H1 (cell line): ENCODE results near the gene HTR1D.

Source experiments
- ASH2L ChIP-seq: fragments of 200-600, 300-600 bp; sonication (generic); IDR thresholded peaks from one replicate; pipeline ENCODE4 v1.7.1; 2017; ENCODE audit warnings: low read length
- ATF3 ChIP-seq: IDR thresholded peaks from 2 replicates; pipeline ENCODE4 v1.6.1; 2011; ENCODE audit warnings: low read depth, mild to moderate bottlenecking, low read length; ENCODE audit not compliant: insufficient read depth
- CBX5 ChIP-seq: fragments of 300-800, 300-1000 bp; sonication (generic); IDR thresholded peaks from 2 replicates; pipeline ENCODE4 v1.7.1; 2016; ENCODE audit warnings: antibody characterized with exemption, low read length, low read depth
- CEBPB ChIP-seq: IDR thresholded peaks from 2 replicates; pipeline ENCODE4 v1.6.1; 2012; ENCODE audit warnings: low read depth, low read length
- CTCF ChIP-seq, 3 experiments: IDR thresholded peaks; 1 replicate in 2 of 3; 2 replicates in 1 of 3; pipeline versions ENCODE4 v1.5.1 to v1.6.1; 2011; ENCODE audit warnings: low read length in 3 of 3, mild to moderate bottlenecking in 3 of 3, inconsistent platforms in 2 of 3, low read depth in 1 of 3, moderate library complexity in 1 of 3; ENCODE audit not compliant: insufficient read depth in 1 of 3; ENCODE audit errors: control extremely low read depth in 1 of 3
- EP300 ChIP-seq, 2 experiments: IDR thresholded peaks; 1 replicate in 1 of 2; 2 replicates in 1 of 2; pipeline ENCODE4 v1.6.1; 2011 to 2012; ENCODE audit warnings: low read depth in 2 of 2, low read length in 2 of 2, mild to moderate bottlenecking in 2 of 2, borderline replicate concordance in 1 of 2, inconsistent platforms in 1 of 2, moderate library complexity in 1 of 2
- GABPA ChIP-seq: IDR thresholded peaks from 2 replicates; pipeline ENCODE4 v1.6.1; 2011; ENCODE audit warnings: mild to moderate bottlenecking, low read length, moderate library complexity, borderline replicate concordance; ENCODE audit not compliant: insufficient read depth
- MAX ChIP-seq: IDR thresholded peaks from 2 replicates; pipeline ENCODE4 v1.6.1; 2012; ENCODE audit warnings: inconsistent platforms
- NRF1 ChIP-seq: IDR thresholded peaks from 2 replicates; pipeline ENCODE4 v1.6.1; 2011; ENCODE audit warnings: mild to moderate bottlenecking, low read depth, low read length, improper control_type of control experiment
- POLR2A ChIP-seq, 2 experiments: IDR thresholded peaks; 1 replicate in 1 of 2; 2 replicates in 1 of 2; pipeline ENCODE4 v1.6.1; 2011; ENCODE audit warnings: low read depth in 2 of 2, low read length in 2 of 2, mild to moderate bottlenecking in 2 of 2; ENCODE audit errors: control extremely low read depth in 1 of 2
- POLR2AphosphoS5 ChIP-seq: IDR thresholded peaks from 2 replicates; pipeline ENCODE4 v1.6.1; 2011; ENCODE audit warnings: low read depth, low read length
- RFX5 ChIP-seq: IDR thresholded peaks from 2 replicates; pipeline ENCODE4 v1.6.1; 2011; ENCODE audit warnings: low read depth, low read length, improper control_type of control experiment, borderline replicate concordance
- TEAD4 ChIP-seq: IDR thresholded peaks from 2 replicates; pipeline ENCODE4 v1.6.1; 2012; ENCODE audit warnings: low read depth, low read length, inconsistent platforms, mixed read lengths

- no peak for TF ChIP-seq CTCF (IDR thresholded peaks at IDR 0.05; ENCODE audit: control extremely low read depth in 1 of 3, insufficient read depth in 1 of 3, low read depth in 1 of 3, low read length in 3 of 3)
- TF ChIP-seq POLR2AphosphoS5 = no peak
- no peak for TF ChIP-seq GABPA
- TF ChIP-seq ATF3 = no peak
- no peak for TF ChIP-seq MAX
- TF ChIP-seq POLR2A (IDR thresholded peaks at IDR 0.05; ENCODE audit: control extremely low read depth in 1 of 2, low read depth in 2 of 2, low read length in 2 of 2) = no peak
- no peak for TF ChIP-seq RFX5
- no peak for TF ChIP-seq TEAD4
- TF ChIP-seq CEBPB = no peak
- TF ChIP-seq ASH2L = no peak
- no peak for TF ChIP-seq EP300 (IDR thresholded peaks at IDR 0.05; ENCODE audit: borderline replicate concordance in 1 of 2, low read depth in 2 of 2, low read length in 2 of 2)
- TF ChIP-seq NRF1 = no peak
- TF ChIP-seq CBX5 = no peak
These were observed 31.9 kb downstream of the HTR1D start for GRCh38 chr1:23185381-23185780.
